HFFc6 (cell line): ENCODE measurements around the gene MTNR1A. TPM values are rescaled to one million over a fixed set of nuclear protein-coding genes. Genes with fewer than 3 reads are reported as not detected.

ENCODE experiments used
- DNase-seq: peaks from one replicate; pipeline ENCODE4 v3.0.0-alpha.2; 2018
- H3K27ac Mint-ChIP-seq: 2 replicates; pipeline ENCODE4 v1.8.0; 2020; ENCODE audit warnings: mild to moderate bottlenecking, mixed read lengths
- H3K27me3 Mint-ChIP-seq: 2 replicates; pipeline ENCODE4 v1.8.0; 2021; ENCODE audit warnings: mild to moderate bottlenecking, moderate library complexity, mixed read lengths; ENCODE audit not compliant: insufficient read depth
- H3K36me3 Mint-ChIP-seq: 2 replicates; pipeline ENCODE4 v1.8.0; 2021; ENCODE audit warnings: low read depth, mixed read lengths
- H3K4me1 Mint-ChIP-seq: 2 replicates; pipeline ENCODE4 v1.8.0; 2020; ENCODE audit warnings: low read depth, mixed read lengths
- H3K4me3 Mint-ChIP-seq: 2 replicates; pipeline ENCODE4 v1.8.0; 2020; ENCODE audit warnings: mild to moderate bottlenecking, moderate library complexity, mixed read lengths
- H3K9me3 Mint-ChIP-seq: 2 replicates; pipeline ENCODE4 v1.8.0; 2020; ENCODE audit warnings: mild to moderate bottlenecking, mixed read lengths
- total RNA-seq, 6 experiments: library from RNA; stranded (reverse); fragmentation: NEBNext Ultra II Directional; extraction: Animal tissue kit (Norgen Biotek cat#: 25700); gene quantifications; 2 replicates in 1 of 6; 3 replicates in 5 of 6; pipeline ENCODE4 v1.2.3, GENCODE V29; 2021
- TF ChIP-seq, protein P1 (sequence below): fragments of 200-600 bp; sonication (generic); IDR thresholded peaks from 2 replicates; pipeline ENCODE4 v1.5.0; 2021; ENCODE audit warnings: antibody characterized with exemption, mild to moderate bottlenecking

The MTNR1A gene
- total RNA-seq, 6 experiments from 2014 or later, result not detected

- Mint-ChIP-seq H3K27me3 (peaks cover 9% of the 10 kb centered on the region), H3K36me3 (no peaks in the 10 kb centered on the region; the same call in 1 of the 2 replicates)
Measured at GRCh38 chr4:186553717-186554116, 1.6 kb downstream of the MTNR1A start.

GRCh38 chr4:186551849-186552248 is 3.5 kb downstream of the MTNR1A start:
- peaks cover 9% of the 10 kb centered on the region for H3K27me3 Mint-ChIP-seq

More at GRCh38 chr4:186553717-186554116, 1.6 kb downstream of the MTNR1A start:
- DNase-seq, result no peak
- H3K4me1 Mint-ChIP-seq, result peaks cover 31% of the 10 kb centered on the region
- TF ChIP-seq, protein P1, sequence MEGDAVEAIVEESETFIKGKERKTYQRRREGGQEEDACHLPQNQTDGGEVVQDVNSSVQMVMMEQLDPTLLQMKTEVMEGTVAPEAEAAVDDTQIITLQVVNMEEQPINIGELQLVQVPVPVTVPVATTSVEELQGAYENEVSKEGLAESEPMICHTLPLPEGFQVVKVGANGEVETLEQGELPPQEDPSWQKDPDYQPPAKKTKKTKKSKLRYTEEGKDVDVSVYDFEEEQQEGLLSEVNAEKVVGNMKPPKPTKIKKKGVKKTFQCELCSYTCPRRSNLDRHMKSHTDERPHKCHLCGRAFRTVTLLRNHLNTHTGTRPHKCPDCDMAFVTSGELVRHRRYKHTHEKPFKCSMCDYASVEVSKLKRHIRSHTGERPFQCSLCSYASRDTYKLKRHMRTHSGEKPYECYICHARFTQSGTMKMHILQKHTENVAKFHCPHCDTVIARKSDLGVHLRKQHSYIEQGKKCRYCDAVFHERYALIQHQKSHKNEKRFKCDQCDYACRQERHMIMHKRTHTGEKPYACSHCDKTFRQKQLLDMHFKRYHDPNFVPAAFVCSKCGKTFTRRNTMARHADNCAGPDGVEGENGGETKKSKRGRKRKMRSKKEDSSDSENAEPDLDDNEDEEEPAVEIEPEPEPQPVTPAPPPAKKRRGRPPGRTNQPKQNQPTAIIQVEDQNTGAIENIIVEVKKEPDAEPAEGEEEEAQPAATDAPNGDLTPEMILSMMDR, result no peak
- H3K9me3 Mint-ChIP-seq, result no peaks in the 10 kb centered on the region
- no peak overlapping the region for H3K27ac Mint-ChIP-seq
- no peak overlapping the region for H3K4me3 Mint-ChIP-seq

DNA sequence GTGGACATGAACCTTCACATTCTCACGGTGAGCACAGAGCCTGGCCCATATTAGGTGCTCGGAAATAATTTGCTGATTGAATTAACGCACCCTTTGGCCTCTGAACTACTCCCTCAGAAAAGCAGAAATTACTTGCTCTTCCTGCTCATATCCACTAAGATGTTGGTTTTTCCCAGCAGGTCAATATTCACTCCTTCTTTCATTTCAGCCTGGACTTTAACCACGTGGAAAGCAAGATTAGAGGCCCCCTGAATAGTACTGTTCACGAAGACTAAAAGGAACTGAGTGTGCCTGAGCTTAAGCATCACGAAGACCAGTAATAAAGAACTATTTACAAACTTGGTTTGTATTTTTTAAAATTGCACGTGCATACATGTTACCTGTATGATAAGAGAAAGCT is 9.9 kb downstream of the MTNR1A start:
- Mint-ChIP-seq H3K9me3 (peaks cover 11% of the 10 kb centered on the region), H3K27ac (no peak overlapping the region), H3K4me3 (no peak overlapping the region), H3K27me3 (peaks cover 10% of the 10 kb centered on the region), H3K4me1 (no peaks in the 10 kb centered on the region), H3K36me3 (no peaks in the 10 kb centered on the region)
- TF ChIP-seq, protein P1, result no peak
- DNase-seq, result no peak

More at GRCh38 chr4:186551849-186552248, 3.5 kb downstream of the MTNR1A start:
- no peak for DNase-seq
- Mint-ChIP-seq H3K9me3 (peaks cover 5% of the 10 kb centered on the region), H3K36me3 (no peaks in the 10 kb centered on the region; the same call in 1 of the 2 replicates), H3K4me3 (no peak overlapping the region), H3K27ac (no peak overlapping the region), H3K4me1 (peaks cover 16% of the 10 kb centered on the region)
- TF ChIP-seq, protein P1, result no peak

DNA sequence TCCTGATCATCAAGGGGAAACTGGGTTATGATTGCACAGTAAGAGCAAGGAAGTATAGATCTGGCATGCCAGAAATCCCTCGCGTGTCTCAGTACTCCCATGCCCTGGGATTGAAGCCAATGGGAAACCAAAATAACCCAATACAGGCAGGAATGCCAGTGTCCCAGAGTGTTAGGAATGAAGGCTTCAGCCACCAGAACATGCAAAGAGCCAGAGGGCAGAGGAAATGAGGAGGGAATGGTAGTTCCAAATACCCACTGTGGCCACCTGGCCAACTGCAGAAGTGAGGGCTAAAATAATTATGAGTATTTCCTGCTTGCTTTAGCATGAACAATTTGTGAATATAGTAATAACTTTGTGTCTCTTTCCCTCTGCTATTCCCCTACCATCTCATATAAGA is 12.2 kb downstream of the MTNR1A start:
- no peaks in the 10 kb centered on the region for H3K4me1 Mint-ChIP-seq
- H3K4me3 Mint-ChIP-seq, result no peak overlapping the region
- no peak for DNase-seq
- peaks cover 11% of the 10 kb centered on the region for H3K9me3 Mint-ChIP-seq
- TF ChIP-seq, protein P1, result no peak
- no peak overlapping the region for H3K27ac Mint-ChIP-seq
- H3K36me3 Mint-ChIP-seq, result no peaks in the 10 kb centered on the region
- peaks cover 10% of the 10 kb centered on the region for H3K27me3 Mint-ChIP-seq

GRCh38 chr4:186541801-186542200 is 13.6 kb downstream of the MTNR1A start:
- DNase-seq, result no peak
- H3K9me3 Mint-ChIP-seq, result peaks cover 6% of the 10 kb centered on the region; the same call in 1 of the 2 replicates

More at GRCh38 chr4:186541801-186542200, 13.6 kb downstream of the MTNR1A start:
- TF ChIP-seq, protein P1, result no peak
- H3K27me3 Mint-ChIP-seq, result peaks cover 10% of the 10 kb centered on the region
- H3K4me3 Mint-ChIP-seq, result no peak overlapping the region
- no peak overlapping the region for H3K27ac Mint-ChIP-seq
- no peaks in the 10 kb centered on the region for H3K4me1 Mint-ChIP-seq
- no peaks in the 10 kb centered on the region for H3K36me3 Mint-ChIP-seq
